NCI-H146 treated with DMSO at 0.1 percent for 48 hours (cell line): Measurements from ENCODE around the gene GCNA.

Experiments used
- DNase-seq: peaks from one replicate; lab custom pipeline; 2025; ENCODE audit not compliant: unreplicated experiment; lab: John Stamatoyannopoulos, UW

Gene GCNA

GRCh38 chrX:71578253-71579135 lies at the start of gene GCNA:
Gene GCNA (plus strand): TSS chrX:71578437. CDS start chrX:71580822, 2,385 bp downstream.
- DNase-seq, result no peak

GRCh38 chrX:71532078-71532752 lies 46.0 kb upstream of the GCNA start:
- no peak for DNase-seq

- DNase-seq, result peak; percentile 83
These were observed 45.3 kb upstream of the GCNA start, which contains the start of gene OGT for GRCh38 chrX:71532753-71533425. Gene OGT (plus strand): TSS chrX:71533104. CDS start chrX:71533300, 196 bp downstream.

- no peak for DNase-seq
These were observed 44.8 kb upstream of the GCNA start for GRCh38 chrX:71533516-71533850.

- peak; percentile 14 for DNase-seq
These were observed 44.2 kb upstream of the GCNA start for GRCh38 chrX:71533851-71534561.

GRCh38 chrX:71534773-71535544 lies 43.3 kb upstream of the GCNA start:
- DNase-seq, result no peak

- no peak for DNase-seq
These were observed 42.0 kb upstream of the GCNA start for GRCh38 chrX:71536285-71536684.

- no peak for DNase-seq
These were observed 40.5 kb upstream of the GCNA start for GRCh38 chrX:71537743-71538142.

GRCh38 chrX:71540801-71541200 lies 37.4 kb upstream of the GCNA start:
- DNase-seq, result no peak

- no peak for DNase-seq
These were observed 36.8 kb upstream of the GCNA start for GRCh38 chrX:71541210-71542022.

- no peak for DNase-seq
These were observed 35.8 kb upstream of the GCNA start for GRCh38 chrX:71542411-71542810.

- no peak for DNase-seq
These were observed 35.4 kb upstream of the GCNA start for GRCh38 chrX:71542825-71543224.

GRCh38 chrX:71543316-71543715 lies 34.9 kb upstream of the GCNA start:
- peak; percentile 71 for DNase-seq

- DNase-seq, result no peak
These were observed 32.9 kb upstream of the GCNA start for GRCh38 chrX:71545364-71545763.

GRCh38 chrX:71546879-71547278 lies 31.4 kb upstream of the GCNA start:
- DNase-seq, result no peak

- no peak for DNase-seq
These were observed 30.9 kb upstream of the GCNA start for GRCh38 chrX:71547339-71547738.

- DNase-seq, result no peak
These were observed 28.3 kb upstream of the GCNA start for GRCh38 chrX:71549986-71550385.

GRCh38 chrX:71550578-71550977 lies 27.7 kb upstream of the GCNA start:
- no peak for DNase-seq

- DNase-seq, result no peak
These were observed 22.2 kb upstream of the GCNA start for GRCh38 chrX:71556036-71556435.

GRCh38 chrX:71558920-71559319 lies 19.3 kb upstream of the GCNA start:
- DNase-seq, result no peak
